Dendritic cell treated with granulocyte-macrophage colony-stimulating factor and Interleukin-4, amounts not matched to agents 40 ng/mL and 50 ng/mL, for 4 days (primary cell): ENCODE results near the gene RIMBP2.

Experiments used
- H3K27ac Mint-ChIP-seq: one replicate; pipeline ENCODE4 v1.8.0; 2022; ENCODE audit warnings: mild to moderate bottlenecking, mixed read lengths
- H3K27me3 Mint-ChIP-seq: one replicate; pipeline ENCODE4 v1.8.0; 2022; ENCODE audit warnings: mild to moderate bottlenecking, mixed read lengths
- H3K36me3 Mint-ChIP-seq: one replicate; pipeline ENCODE4 v1.8.0; 2022; ENCODE audit warnings: low read depth, mixed read lengths
- H3K4me1 Mint-ChIP-seq: one replicate; pipeline ENCODE4 v1.8.0; 2022; ENCODE audit warnings: low read depth, mixed read lengths
- H3K4me3 Mint-ChIP-seq: one replicate; pipeline ENCODE4 v1.8.0; 2022; ENCODE audit warnings: mild to moderate bottlenecking, moderate library complexity, mixed read lengths
- H3K9me3 Mint-ChIP-seq: one replicate; pipeline ENCODE4 v1.8.0; 2022; ENCODE audit warnings: mixed read lengths
- intact Hi-C: fragments of 100-400 bp; cut with micrococcal nuclease; formaldehyde crosslinking; loops from one replicate; pipeline ENCODE4 v1.15.0; 2022

The RIMBP2 gene

GRCh38 chr12:130640496-130640895 lies 75.6 kb downstream of the RIMBP2 start:
- Mint-ChIP-seq H3K27me3 (no peaks in the 10 kb centered on the region), H3K4me1 (no peaks in the 10 kb centered on the region), H3K36me3 (no peaks in the 10 kb centered on the region), H3K4me3 (no peak overlapping the region), H3K27ac (no peak overlapping the region), H3K9me3 (no peaks in the 10 kb centered on the region)
- intact Hi-C loops, result no loop called here

- H3K27me3 Mint-ChIP-seq, result peaks cover 2% of the 10 kb centered on the region
- intact Hi-C loops, result no loop called here
- H3K27ac Mint-ChIP-seq, result no peak overlapping the region
- H3K36me3 Mint-ChIP-seq, result no peaks in the 10 kb centered on the region
- H3K4me3 Mint-ChIP-seq, result no peak overlapping the region
- H3K9me3 Mint-ChIP-seq, result no peaks in the 10 kb centered on the region
- H3K4me1 Mint-ChIP-seq, result no peaks in the 10 kb centered on the region
Observed at GRCh38 chr12:130639476-130640424, 76.3 kb downstream of the RIMBP2 start.

- Mint-ChIP-seq H3K4me3 (no peak overlapping the region), H3K36me3 (no peaks in the 10 kb centered on the region), H3K9me3 (no peaks in the 10 kb centered on the region), H3K4me1 (no peaks in the 10 kb centered on the region), H3K27me3 (peaks cover 15% of the 10 kb centered on the region), H3K27ac (no peak overlapping the region)
- intact Hi-C loops, result no loop called here
Observed at GRCh38 chr12:130636370-130636769, 79.7 kb downstream of the RIMBP2 start.

GRCh38 chr12:130634866-130635265 lies 81.2 kb downstream of the RIMBP2 start:
- no peak overlapping the region for H3K4me3 Mint-ChIP-seq
- no peaks in the 10 kb centered on the region for H3K36me3 Mint-ChIP-seq

GRCh38 chr12:130633771-130634170 lies 82.3 kb downstream of the RIMBP2 start:
- H3K4me3 Mint-ChIP-seq, result no peak overlapping the region
- H3K36me3 Mint-ChIP-seq, result no peaks in the 10 kb centered on the region
- intact Hi-C loops, result no loop called here
- H3K4me1 Mint-ChIP-seq, result no peaks in the 10 kb centered on the region
- H3K27ac Mint-ChIP-seq, result no peak overlapping the region
- H3K27me3 Mint-ChIP-seq, result peaks cover 15% of the 10 kb centered on the region
- no peaks in the 10 kb centered on the region for H3K9me3 Mint-ChIP-seq

More at GRCh38 chr12:130634866-130635265, 81.2 kb downstream of the RIMBP2 start:
- Mint-ChIP-seq H3K27me3 (peaks cover 15% of the 10 kb centered on the region), H3K4me1 (no peaks in the 10 kb centered on the region), H3K9me3 (no peaks in the 10 kb centered on the region), H3K27ac (no peak overlapping the region)
- intact Hi-C loops, result no loop called here

- Mint-ChIP-seq H3K36me3 (no peaks in the 10 kb centered on the region), H3K9me3 (no peaks in the 10 kb centered on the region), H3K4me1 (no peaks in the 10 kb centered on the region), H3K27me3 (peaks cover 15% of the 10 kb centered on the region), H3K4me3 (no peak overlapping the region), H3K27ac (no peak overlapping the region)
- intact Hi-C loops, result no loop called here
Observed at GRCh38 chr12:130632642-130633041, 83.5 kb downstream of the RIMBP2 start.

GRCh38 chr12:130628304-130628703 lies 87.8 kb downstream of the RIMBP2 start:
- H3K27me3 Mint-ChIP-seq, result peaks cover 1% of the 10 kb centered on the region
- no peaks in the 10 kb centered on the region for H3K9me3 Mint-ChIP-seq
- intact Hi-C loops, result no loop called here
- no peak overlapping the region for H3K4me3 Mint-ChIP-seq
- no peaks in the 10 kb centered on the region for H3K36me3 Mint-ChIP-seq
- H3K4me1 Mint-ChIP-seq, result no peaks in the 10 kb centered on the region
- no peak overlapping the region for H3K27ac Mint-ChIP-seq

- intact Hi-C loops, result no loop called here
- no peaks in the 10 kb centered on the region for H3K36me3 Mint-ChIP-seq
Observed at GRCh38 chr12:130627175-130627574, 88.9 kb downstream of the RIMBP2 start.

GRCh38 chr12:130626601-130627000 lies 89.5 kb downstream of the RIMBP2 start:
- no peaks in the 10 kb centered on the region for H3K9me3 Mint-ChIP-seq
- no peak overlapping the region for H3K4me3 Mint-ChIP-seq
- intact Hi-C loops, result no loop called here
- no peak overlapping the region for H3K27ac Mint-ChIP-seq
- H3K36me3 Mint-ChIP-seq, result no peaks in the 10 kb centered on the region
- no peaks in the 10 kb centered on the region for H3K27me3 Mint-ChIP-seq
- no peaks in the 10 kb centered on the region for H3K4me1 Mint-ChIP-seq

More at GRCh38 chr12:130627175-130627574, 88.9 kb downstream of the RIMBP2 start:
- Mint-ChIP-seq H3K4me3 (no peak overlapping the region), H3K27me3 (no peaks in the 10 kb centered on the region), H3K27ac (no peak overlapping the region), H3K4me1 (no peaks in the 10 kb centered on the region), H3K9me3 (no peaks in the 10 kb centered on the region)

- intact Hi-C loops, result no loop called here
- Mint-ChIP-seq H3K36me3 (no peaks in the 10 kb centered on the region), H3K4me3 (no peak overlapping the region), H3K27me3 (no peaks in the 10 kb centered on the region), H3K4me1 (no peaks in the 10 kb centered on the region), H3K27ac (no peak overlapping the region), H3K9me3 (no peaks in the 10 kb centered on the region)
Observed at GRCh38 chr12:130625201-130625600, 90.9 kb downstream of the RIMBP2 start.

GRCh38 chr12:130622803-130623202 lies 93.3 kb downstream of the RIMBP2 start:
- no peak overlapping the region for H3K27ac Mint-ChIP-seq
- H3K9me3 Mint-ChIP-seq, result no peaks in the 10 kb centered on the region
- H3K4me3 Mint-ChIP-seq, result no peak overlapping the region
- H3K27me3 Mint-ChIP-seq, result no peaks in the 10 kb centered on the region
- no peaks in the 10 kb centered on the region for H3K36me3 Mint-ChIP-seq
- H3K4me1 Mint-ChIP-seq, result no peaks in the 10 kb centered on the region
- intact Hi-C loops, result no loop called here

- Mint-ChIP-seq H3K4me3 (no peak overlapping the region), H3K27ac (no peak overlapping the region), H3K4me1 (no peaks in the 10 kb centered on the region), H3K9me3 (no peaks in the 10 kb centered on the region), H3K36me3 (no peaks in the 10 kb centered on the region), H3K27me3 (no peaks in the 10 kb centered on the region)
- intact Hi-C loops, result no loop called here
Observed at GRCh38 chr12:130621696-130622298, 94.3 kb downstream of the RIMBP2 start.

- no peak overlapping the region for H3K4me3 Mint-ChIP-seq
- no peaks in the 10 kb centered on the region for H3K4me1 Mint-ChIP-seq
- H3K9me3 Mint-ChIP-seq, result no peaks in the 10 kb centered on the region
- no peaks in the 10 kb centered on the region for H3K36me3 Mint-ChIP-seq
- H3K27me3 Mint-ChIP-seq, result no peaks in the 10 kb centered on the region
- H3K27ac Mint-ChIP-seq, result no peak overlapping the region
- intact Hi-C loops, result no loop called here
Observed at GRCh38 chr12:130620756-130621155, 95.3 kb downstream of the RIMBP2 start.

GRCh38 chr12:130620281-130620680 lies 95.8 kb downstream of the RIMBP2 start:
- H3K9me3 Mint-ChIP-seq, result no peaks in the 10 kb centered on the region
- no peak overlapping the region for H3K4me3 Mint-ChIP-seq
- intact Hi-C loops, result no loop called here
- no peaks in the 10 kb centered on the region for H3K27me3 Mint-ChIP-seq
- H3K27ac Mint-ChIP-seq, result no peak overlapping the region
- H3K4me1 Mint-ChIP-seq, result no peaks in the 10 kb centered on the region
- no peaks in the 10 kb centered on the region for H3K36me3 Mint-ChIP-seq
